GM19238 (cell line): ENCODE data around the gene TBC1D16.
"Not testable (repeated sequence)": the region's sequence is repeated elsewhere in the genome, so short reads cannot be mapped to it uniquely, and the experiment has no call there.

Experiments used
- DNase-seq: peaks from one replicate; pipeline ENCODE4 v3.0.0; 2011; ENCODE audit warnings: low spot score; ENCODE audit not compliant: insufficient read length

TBC1D16 gene

GRCh38 chr17:80003969-80004368 lies 31.7 kb downstream of the TBC1D16 start:
- no peak for DNase-seq

GRCh38 chr17:80002690-80003490 lies 32.8 kb downstream of the TBC1D16 start:
- DNase-seq = no peak

GRCh38 chr17:80002070-80002641 lies 33.5 kb downstream of the TBC1D16 start:
- DNase-seq = no peak

- no peak for DNase-seq
These were observed 34.5 kb downstream of the TBC1D16 start for GRCh38 chr17:80000981-80001775.

- no peak for DNase-seq
These were observed 35.5 kb downstream of the TBC1D16 start for GRCh38 chr17:80000136-80000535.

- peak; percentile 52 for DNase-seq
These were observed 38.5 kb downstream of the TBC1D16 start for GRCh38 chr17:79997011-79997660.

GRCh38 chr17:79996291-79996690 lies 39.4 kb downstream of the TBC1D16 start:
- no peak for DNase-seq

- DNase-seq = no peak
These were observed 40.0 kb downstream of the TBC1D16 start for GRCh38 chr17:79995696-79996095.

GRCh38 chr17:79994602-79995001 lies 41.1 kb downstream of the TBC1D16 start:
- no peak for DNase-seq

GRCh38 chr17:79994228-79994569 lies 41.5 kb downstream of the TBC1D16 start:
- DNase-seq = not testable (repeated sequence)

GRCh38 chr17:79993390-79994227 lies 42.1 kb downstream of the TBC1D16 start:
- DNase-seq = no peak

GRCh38 chr17:79992649-79993389 lies 42.9 kb downstream of the TBC1D16 start:
- DNase-seq = no peak

GRCh38 chr17:79991924-79992648 lies 43.6 kb downstream of the TBC1D16 start:
- DNase-seq = no peak

- DNase-seq = peak; percentile 51
These were observed 44.3 kb downstream of the TBC1D16 start for GRCh38 chr17:79991140-79991923.

GRCh38 chr17:79990704-79991103 lies 45.0 kb downstream of the TBC1D16 start:
- DNase-seq = no peak

- no peak for DNase-seq
These were observed 45.5 kb downstream of the TBC1D16 start for GRCh38 chr17:79990051-79990592.

GRCh38 chr17:79989106-79989835 lies 46.4 kb downstream of the TBC1D16 start:
- DNase-seq = no peak
